ENCODE measurements around the gene BACH2.
"Not testable (repeated sequence)": the region's sequence is repeated elsewhere in the genome, so short reads cannot be mapped to it uniquely, and the experiment has no call there.

Gene BACH2

DNA sequence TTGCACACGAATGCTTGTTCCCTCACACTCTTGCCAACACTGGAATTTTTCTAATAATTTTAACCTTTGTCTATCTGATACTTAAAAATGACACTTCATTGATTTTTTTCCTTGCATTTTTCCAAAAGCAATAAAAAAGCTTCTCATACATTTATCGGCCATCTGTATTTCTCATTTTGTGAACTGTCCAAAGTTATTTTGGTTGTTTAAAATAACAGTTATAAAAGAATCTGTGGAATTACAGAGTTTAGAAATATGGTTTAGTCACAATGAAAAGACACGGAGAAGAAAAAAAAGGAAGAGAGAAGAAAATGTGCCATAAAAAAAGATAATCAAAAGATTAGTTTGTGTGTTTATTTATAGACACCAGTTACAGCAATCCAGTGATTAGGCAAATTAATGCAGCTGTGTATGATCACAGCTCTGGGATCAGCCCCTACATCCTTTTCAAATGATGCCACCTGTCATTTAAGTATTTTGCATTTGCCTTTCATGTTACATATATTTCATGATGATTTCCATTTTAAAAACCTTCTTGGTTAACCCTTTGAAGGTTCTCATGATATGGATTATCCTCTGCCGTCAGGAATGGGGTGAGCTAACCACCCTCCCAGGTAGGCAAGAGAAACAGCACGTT lies 171.7 kb downstream of the BACH2 start:
- DNase-seq (ENCODE audit: low spot score) = no peak

GRCh38 chr6:90123831-90124230 lies 172.8 kb downstream of the BACH2 start:
- no peak for DNase-seq (ENCODE audit: low spot score)

GRCh38 chr6:90121982-90122381 lies 174.7 kb downstream of the BACH2 start:
- DNase-seq (ENCODE audit: low spot score) = no peak

- no peak for DNase-seq (ENCODE audit: low spot score)
Observed at GRCh38 chr6:90120327-90120726, 176.3 kb downstream of the BACH2 start.

DNA sequence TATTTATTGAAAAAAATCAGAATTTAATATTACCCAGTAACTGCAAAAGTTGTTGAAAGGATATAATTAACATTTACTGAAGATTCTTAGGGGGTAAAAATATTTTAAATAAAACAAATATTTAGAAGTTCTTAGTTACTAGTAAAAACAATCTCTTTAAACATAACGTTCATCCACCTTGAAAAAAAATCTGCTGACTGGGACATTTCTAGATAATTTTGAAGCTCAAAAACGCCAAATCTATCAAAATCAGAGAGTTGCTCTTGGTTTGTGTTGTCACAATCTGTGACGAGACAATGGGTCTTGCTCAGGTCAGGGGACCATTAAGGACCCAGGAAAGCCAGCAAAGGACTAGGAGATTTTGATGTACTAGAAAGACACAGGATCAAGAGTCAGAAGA lies 177.0 kb downstream of the BACH2 start:
- DNase-seq (ENCODE audit: low spot score) = no peak

GRCh38 chr6:90118581-90118980 lies 178.1 kb downstream of the BACH2 start:
- no peak for DNase-seq (ENCODE audit: low spot score)

GRCh38 chr6:90118069-90118468 lies 178.6 kb downstream of the BACH2 start:
- no peak for DNase-seq (ENCODE audit: low spot score)

- not testable (repeated sequence) for DNase-seq (ENCODE audit: low spot score)
Observed at GRCh38 chr6:90116126-90116525, 180.5 kb downstream of the BACH2 start.

- no peak for DNase-seq (ENCODE audit: low spot score)
Observed at GRCh38 chr6:90113389-90113788, 183.3 kb downstream of the BACH2 start.

- no peak for DNase-seq (ENCODE audit: low spot score)
Observed at GRCh38 chr6:90111387-90111786, 185.3 kb downstream of the BACH2 start.

GRCh38 chr6:90110971-90111370 lies 185.7 kb downstream of the BACH2 start:
- DNase-seq (ENCODE audit: low spot score) = no peak

GRCh38 chr6:90109141-90109540 lies 187.5 kb downstream of the BACH2 start:
- no peak for DNase-seq (ENCODE audit: low spot score)

GRCh38 chr6:90107771-90108282 lies 188.8 kb downstream of the BACH2 start:
- no peak for DNase-seq (ENCODE audit: low spot score)

DNA sequence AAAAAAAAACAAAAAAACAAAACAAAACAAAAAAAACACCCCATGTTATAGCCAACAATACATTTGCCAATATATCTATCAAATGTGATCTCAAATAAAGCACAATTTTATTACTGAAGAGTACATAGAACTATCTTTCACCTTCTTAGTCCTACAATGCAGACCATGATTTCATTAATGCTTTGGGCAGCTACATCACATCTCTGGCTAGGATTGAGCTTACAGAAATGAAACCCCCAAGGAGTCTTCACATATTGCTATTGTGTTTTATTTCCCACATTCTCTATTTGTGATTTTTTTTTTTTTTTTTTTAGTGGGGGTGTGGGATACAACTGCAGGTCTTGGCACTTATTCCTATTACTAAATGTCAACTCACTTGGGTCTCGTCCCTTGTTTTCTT lies 189.3 kb downstream of the BACH2 start:
- no peak for DNase-seq (ENCODE audit: low spot score)

- DNase-seq (ENCODE audit: low spot score) = no peak
Observed at GRCh38 chr6:90106449-90106848, 190.2 kb downstream of the BACH2 start.

DNA sequence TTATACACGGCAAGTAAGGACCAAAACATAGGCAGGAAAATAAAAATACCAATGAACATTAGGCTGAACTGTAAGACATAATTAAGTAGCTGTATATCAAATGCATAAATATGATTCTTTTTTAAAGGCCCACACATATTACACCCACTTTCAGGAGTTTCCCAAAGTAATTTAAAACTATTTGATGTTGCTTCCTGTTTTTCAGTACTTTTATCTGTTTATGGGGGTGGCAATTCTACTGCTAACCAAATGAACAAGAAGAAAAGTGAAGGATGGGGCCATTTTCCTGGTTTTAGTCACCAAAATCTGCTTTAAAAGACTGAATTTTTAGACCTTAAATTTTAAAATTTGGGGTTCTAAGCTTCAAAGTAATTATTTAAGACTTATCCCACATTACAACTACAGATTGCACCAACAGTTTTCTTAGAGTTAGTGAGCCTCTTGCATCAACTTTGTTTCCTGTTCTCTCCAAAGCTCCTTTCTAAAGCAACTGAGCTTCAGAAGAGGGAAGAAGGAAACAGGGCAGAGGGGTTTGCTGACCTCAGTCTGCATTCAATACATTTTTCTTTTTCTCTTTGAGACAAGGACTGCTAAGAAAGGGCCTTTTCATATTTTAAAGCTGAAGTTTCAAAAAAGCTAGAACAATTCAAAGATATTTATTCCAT lies 191.0 kb downstream of the BACH2 start:
- no peak for DNase-seq (ENCODE audit: low spot score)

GRCh38 chr6:90103056-90103800 lies 193.4 kb downstream of the BACH2 start:
- DNase-seq (ENCODE audit: low spot score) = no peak

DNA sequence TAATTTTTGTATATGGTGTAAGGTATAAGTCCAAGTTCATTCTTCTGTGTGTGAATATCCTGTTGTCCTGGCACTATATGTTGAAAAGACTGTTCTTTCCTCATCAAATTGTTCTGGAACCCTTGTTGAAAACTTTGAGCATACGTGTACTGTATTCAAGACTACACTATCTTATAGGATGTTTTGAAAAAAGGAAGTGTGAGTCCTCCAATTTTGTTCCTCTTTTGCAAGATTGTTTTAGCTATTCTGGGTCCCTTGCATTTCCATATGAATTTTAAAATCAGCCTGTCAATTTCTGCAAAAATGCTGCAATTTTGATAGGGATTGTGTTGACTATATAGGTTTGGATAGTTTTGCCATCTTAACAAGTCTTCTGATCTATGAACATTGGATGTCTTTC lies 195.2 kb downstream of the BACH2 start:
- DNase-seq (ENCODE audit: low spot score) = no peak

DNA sequence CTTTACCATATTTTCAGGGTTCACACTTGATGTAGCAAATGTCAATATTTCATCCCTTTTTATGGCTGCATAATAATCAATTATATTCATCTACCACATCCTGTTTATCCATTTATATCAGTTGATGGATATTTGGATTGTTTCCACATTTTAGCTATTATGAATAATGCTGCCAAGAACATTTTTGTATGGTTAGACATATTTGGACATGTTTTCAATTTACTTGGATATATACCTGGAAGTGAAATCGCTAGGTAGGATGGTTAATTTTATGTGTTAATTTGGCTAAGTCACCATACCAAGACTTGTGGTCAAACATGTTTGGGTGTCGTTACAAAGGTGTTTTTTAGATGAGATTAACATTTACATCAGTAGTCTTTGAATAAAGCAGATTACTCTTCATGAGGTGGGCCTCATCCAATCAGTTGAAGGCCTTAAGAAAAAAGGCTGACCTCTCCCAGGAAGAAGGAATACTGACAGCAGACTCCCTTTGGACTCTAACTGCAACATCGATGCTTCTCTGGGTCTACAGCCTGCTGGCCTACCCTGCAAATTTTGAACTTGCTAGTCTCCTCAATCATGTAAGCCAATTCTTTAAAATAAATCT lies 196.5 kb downstream of the BACH2 start:
- no peak for DNase-seq (ENCODE audit: low spot score)

GRCh38 chr6:90098627-90099026 lies 198.0 kb downstream of the BACH2 start:
- DNase-seq (ENCODE audit: low spot score) = no peak

GRCh38 chr6:90098001-90098531 lies 198.6 kb downstream of the BACH2 start:
- no peak for DNase-seq (ENCODE audit: low spot score)

DNA sequence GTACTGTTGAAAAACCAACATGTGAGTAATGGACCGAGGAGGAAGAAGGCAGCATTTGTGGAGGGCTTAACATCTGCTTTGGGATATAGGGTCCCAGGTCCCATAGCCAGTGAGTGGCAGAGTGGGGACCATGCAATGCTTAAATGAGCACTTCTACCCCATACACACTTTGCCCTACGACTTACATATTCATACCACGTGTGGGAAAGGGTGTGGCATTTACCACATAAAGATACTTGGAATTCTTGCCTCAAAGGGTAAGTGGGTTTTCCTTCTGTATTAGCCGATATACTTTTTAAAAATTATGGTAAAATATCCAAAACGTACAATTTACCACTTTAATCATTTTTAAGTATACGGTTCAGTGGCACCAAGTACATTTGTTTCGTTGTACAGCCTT lies 199.3 kb downstream of the BACH2 start:
- DNase-seq (ENCODE audit: low spot score) = no peak

All from kidney capillary endothelial cell (primary cell).